NOMO-1 treated with DMSO at 0.1 percent for 48 hours (cell line): ENCODE measurements around the gene CRY2.

Source experiments
- DNase-seq: peaks from one replicate; lab custom pipeline; 2025; ENCODE audit not compliant: unreplicated experiment; lab: John Stamatoyannopoulos, UW

Gene CRY2

DNA sequence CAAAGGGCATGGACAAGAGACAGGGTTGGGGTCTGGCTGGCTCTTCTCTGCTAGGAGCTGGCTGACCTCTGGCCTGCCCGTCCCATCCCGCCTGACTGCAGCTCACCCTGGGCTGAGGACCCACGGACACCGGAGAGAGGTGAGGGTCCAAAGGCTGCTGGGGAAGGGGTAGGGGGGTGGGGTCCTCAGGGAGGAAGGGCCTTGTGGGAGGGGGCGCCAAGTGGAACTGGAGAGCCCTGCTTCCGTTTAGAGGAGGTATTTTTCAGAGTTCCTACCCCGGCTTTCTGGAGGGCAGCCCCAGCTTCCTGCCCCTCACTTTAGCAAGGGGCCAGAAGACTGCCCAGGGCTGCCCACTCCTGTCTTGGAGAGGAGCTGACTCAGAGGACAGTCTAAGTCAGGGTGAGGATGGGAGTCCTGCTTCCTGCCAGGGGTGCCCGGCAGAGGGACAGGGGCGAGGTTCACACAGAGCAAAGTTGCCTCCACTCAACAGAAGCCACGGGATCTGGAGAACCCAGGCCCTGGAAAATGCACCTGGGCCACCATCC, 82.3 kb downstream of the CRY2 start:
- no peak for DNase-seq

DNA sequence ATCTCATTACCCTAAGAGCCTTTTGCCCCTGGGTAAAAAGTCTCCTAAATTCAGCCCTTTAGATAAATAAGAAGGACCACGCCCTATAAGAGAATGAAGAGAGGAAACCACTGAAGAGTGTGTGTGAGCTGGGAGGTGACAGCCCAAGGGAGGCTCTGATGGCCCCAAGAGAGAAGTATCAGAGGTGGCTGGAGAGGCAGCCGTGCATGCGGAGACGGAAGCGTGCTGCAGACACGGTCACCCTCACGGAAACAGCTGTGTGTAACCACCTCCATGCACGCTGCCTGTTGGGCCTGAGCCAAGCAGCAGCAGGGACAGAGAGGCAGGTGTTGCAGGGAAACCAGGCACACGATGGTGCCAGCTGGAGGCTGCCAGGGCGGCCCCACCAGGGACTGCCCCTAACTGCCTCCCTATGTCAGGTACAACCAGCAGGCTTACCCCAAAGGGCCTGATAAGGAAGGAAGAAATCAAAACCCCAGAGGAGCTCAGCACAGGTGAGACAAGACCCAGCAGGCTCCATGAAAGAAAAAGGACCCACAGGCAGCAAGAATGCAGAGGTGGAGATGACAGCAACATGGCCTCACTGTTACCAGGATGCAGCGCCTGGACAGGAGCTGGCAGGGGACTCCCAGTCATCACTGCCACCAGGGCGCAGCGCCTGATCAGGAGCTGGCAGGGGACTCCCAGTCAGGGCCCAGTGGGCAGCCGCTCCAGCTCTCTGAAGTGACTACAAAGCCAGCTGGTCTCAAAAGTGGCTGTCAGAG, 82.9 kb downstream of the CRY2 start:
- DNase-seq: peak; percentile 79

- no peak for DNase-seq
Measured at GRCh38 chr11:45930951-45931570, 83.8 kb downstream of the CRY2 start.

DNA sequence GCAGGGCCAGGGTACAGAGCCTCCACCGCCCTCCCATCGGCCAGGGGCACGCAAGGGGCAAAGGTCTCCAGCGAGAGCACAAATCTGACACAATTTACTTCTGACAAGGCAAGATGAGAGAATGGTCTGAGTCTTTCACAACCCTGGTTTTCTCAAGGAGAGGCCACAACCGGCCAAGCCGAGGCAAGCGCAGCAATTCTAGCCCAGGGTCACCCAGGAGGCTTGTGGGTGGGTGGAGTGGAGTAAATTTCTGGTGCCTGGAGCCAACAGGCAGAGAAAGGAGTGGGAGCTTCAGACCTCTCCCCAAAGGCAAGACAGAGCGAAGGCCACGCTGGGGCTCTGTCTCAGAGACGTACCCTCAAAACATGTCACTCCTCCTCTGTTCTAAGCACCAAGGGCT, 84.5 kb downstream of the CRY2 start:
- peak; percentile 30 for DNase-seq

- DNase-seq: no peak
Measured at GRCh38 chr11:45932217-45932616, 84.9 kb downstream of the CRY2 start.
